NOMO-1 (cell line): ENCODE data around the gene AGBL3.
A peak's percentile ranks its signal among the peaks of the same experiment; 100 is the strongest.
"Not testable (repeated sequence)": the region's sequence is repeated elsewhere in the genome, so short reads cannot be mapped to it uniquely, and the experiment has no call there.

Experiments used
- DNase-seq, 2 experiments: peaks; one replicate each; lab custom pipeline; 2025; ENCODE audit not compliant: unreplicated experiment in 2 of 2; lab: John Stamatoyannopoulos, UW

AGBL3 gene

GRCh38 chr7:135164357-135165061 is 178.2 kb downstream of the AGBL3 start:
- DNase-seq = no peak

DNA sequence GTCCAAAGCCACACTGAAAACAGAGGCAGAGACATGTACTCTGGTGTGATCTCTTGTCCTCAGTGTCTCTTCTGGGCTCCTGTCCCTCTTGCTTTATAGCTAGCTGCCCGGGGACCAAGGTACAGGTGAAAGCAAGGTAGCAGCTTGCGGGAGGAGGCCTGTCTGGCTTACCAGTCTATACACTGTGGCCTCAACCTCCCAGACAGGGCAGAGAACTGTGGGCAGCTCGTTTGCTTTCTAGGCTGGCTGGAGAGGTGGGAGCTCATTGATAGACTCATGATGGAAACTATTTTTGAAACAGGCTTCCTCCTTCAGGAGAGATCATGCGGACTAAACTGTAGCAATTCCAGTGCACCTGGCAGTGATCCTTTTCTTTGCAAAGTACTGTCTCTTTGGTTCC is 179.6 kb downstream of the AGBL3 start:
- DNase-seq = no peak

- DNase-seq = no peak
Measured at GRCh38 chr7:135166338-135166990, 180.2 kb downstream of the AGBL3 start.

DNA sequence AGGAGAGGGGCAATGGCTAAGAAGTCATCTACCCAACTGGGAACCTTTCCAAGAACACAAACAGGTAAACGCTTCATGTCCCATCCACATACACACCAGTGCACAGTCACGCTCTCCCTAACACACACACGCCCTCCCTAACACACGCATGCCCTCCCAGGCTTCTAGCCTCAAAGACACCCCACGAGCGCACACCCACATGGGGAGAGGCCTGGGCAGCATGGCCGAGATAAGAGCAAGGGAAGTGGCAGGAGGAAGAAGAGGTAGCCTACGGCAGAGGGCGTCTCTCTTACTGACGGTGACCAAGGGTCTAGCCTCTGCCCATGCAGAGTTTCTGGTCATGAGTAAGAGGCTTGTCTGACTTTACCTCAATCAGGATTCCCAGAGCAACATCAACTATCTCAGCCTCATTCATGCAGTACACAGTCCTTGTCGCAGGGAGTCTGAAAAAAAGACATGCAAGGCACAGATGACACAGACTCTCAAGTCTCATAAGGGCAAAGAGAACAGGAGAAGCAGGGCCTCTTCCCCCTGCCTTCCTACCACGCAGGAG is 181.1 kb downstream of the AGBL3 start:
- no peak for DNase-seq

GRCh38 chr7:135168001-135168400 is 181.7 kb downstream of the AGBL3 start:
- no peak for DNase-seq

DNA sequence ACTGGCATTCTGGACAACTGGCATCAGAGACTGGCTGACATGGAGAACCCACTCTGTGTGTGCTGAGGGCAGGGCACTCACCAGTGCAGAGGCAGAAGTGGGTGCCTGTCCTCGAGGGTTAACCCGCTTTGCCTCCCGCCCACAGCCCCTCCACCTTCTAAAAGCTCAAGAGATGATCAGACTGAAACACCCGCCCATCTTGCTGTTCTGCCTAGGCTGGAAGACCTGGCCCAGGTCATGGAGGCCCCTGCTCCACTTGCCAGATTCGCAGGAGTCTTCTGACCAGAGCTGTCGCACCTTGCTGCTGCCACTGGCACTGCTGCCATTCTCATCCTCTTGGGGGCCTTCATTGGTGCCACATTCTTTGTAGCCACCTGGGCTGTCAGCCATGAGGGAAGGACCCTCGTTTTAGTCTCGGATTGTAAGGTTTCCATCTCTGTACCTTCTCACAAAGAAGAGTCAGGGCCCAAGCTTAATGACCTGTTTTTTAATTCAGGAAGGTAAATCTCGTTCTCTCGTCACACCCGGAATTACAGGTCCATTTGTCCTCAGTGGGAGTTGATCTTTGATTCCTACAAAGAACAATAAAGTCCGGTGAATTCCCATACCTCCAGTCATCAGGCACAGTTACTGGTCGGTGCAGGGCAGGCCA is 182.3 kb downstream of the AGBL3 start:
- no peak for DNase-seq

GRCh38 chr7:135169141-135169963 is 183.0 kb downstream of the AGBL3 start:
- DNase-seq = peak; percentile 33 to 48

GRCh38 chr7:135169964-135170273 is 183.6 kb downstream of the AGBL3 start:
- DNase-seq = peak; percentile 33 to 60

GRCh38 chr7:135170274-135170997 is 184.1 kb downstream of the AGBL3 start, which contains the start of gene CYREN:
TSS of gene CYREN (minus strand) at chr7:135170707. CDS start at chr7:135168922, 1,785 bp downstream.
- peak; percentile 66 to 75 for DNase-seq

- not testable (repeated sequence) for DNase-seq
Measured at GRCh38 chr7:135170998-135171481, 184.7 kb downstream of the AGBL3 start.

DNA sequence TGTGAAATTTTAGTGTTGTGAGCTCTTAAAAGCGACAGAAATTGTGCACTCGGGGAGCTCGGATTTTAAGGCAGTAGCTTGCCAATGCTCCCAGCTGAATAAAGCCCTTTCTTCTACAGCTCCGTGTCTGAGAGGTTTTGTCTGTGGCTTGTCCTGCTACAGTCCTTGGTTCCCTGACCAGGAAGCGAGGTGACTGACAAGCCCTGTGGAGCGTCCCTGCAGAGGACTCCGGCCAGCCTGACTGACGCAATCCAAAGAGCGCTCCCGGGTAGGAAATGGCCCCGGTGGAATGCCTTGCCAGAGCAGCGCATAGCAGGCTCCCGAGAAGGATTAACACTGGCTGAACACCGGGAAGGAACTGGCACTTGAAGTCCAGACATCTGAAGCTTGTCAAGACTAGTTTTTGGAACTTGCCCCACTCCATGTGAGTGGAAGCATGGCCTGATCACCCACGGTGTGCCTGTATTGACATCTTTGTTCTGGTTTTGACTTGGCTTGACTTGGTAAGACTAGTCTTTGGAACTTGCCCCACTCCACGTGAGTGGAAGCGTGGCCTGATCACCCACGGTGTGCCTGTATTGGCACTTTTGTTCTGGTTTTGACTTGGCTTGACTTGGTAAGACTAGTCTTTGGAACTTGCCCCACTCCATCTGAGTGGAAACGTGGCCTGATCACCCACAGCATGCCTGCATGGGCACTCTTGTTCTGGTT is 185.4 kb downstream of the AGBL3 start:
- DNase-seq = not testable (repeated sequence)

DNA sequence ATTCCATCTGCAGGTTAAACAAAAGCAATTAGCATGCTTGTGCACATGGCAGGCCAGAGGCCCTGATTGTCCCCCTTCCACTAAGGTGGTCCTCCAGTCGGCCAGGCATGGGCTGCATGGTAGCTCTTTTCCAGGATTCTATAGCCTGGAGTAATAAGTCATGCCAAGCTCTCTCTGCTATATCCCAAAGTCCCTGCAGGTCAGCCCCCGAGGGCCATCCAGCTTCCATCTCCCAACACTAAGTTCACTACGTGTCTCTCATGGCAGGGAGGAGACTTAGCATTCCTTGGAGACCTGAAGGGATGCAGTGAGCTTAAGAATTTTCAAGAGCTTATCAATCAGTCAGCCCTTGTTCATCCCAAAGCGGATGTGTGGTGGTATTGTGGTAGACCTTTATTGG is 187.6 kb downstream of the AGBL3 start:
- not testable (repeated sequence) for DNase-seq

- no peak for DNase-seq
Measured at GRCh38 chr7:135174941-135175340, 188.6 kb downstream of the AGBL3 start.

GRCh38 chr7:135175931-135176330 is 189.6 kb downstream of the AGBL3 start:
- no peak for DNase-seq

GRCh38 chr7:135177028-135177696 is 190.9 kb downstream of the AGBL3 start:
- no peak for DNase-seq

GRCh38 chr7:135178364-135178763 is 192.1 kb downstream of the AGBL3 start:
- no peak for DNase-seq

- no peak for DNase-seq
Measured at GRCh38 chr7:135179321-135179925, 193.1 kb downstream of the AGBL3 start.

- no peak for DNase-seq
Measured at GRCh38 chr7:135180122-135180521, 193.8 kb downstream of the AGBL3 start.
